HepG2 (cell line): Measurements from ENCODE around the gene ZNF485.

Source experiments
- GABPA ChIP-seq, 2 experiments: IDR thresholded peaks; 2 replicates each; pipeline ENCODE4 v1.6.1; 2011 to 2016; ENCODE audit warnings: low read depth in 2 of 2, low read length in 1 of 2, missing biosample characterization in 1 of 2, missing genetic modification characterization in 1 of 2
- HOXA5 ChIP-seq: sonication (generic); formaldehyde crosslinking; IDR thresholded peaks from 2 replicates; pipeline ENCODE4 v1.4.0; 2020; ENCODE audit warnings: missing genetic modification reagents
- MXI1 ChIP-seq: IDR thresholded peaks from 3 replicates; pipeline ENCODE4 v1.6.1; 2012; ENCODE audit warnings: low read depth, low read length, inconsistent platforms, borderline replicate concordance
- NCOA1 ChIP-seq: sonication (generic); formaldehyde crosslinking; IDR thresholded peaks from 2 replicates; pipeline ENCODE4 v1.9.0; 2021; ENCODE audit warnings: missing genetic modification reagents
- SMARCC2 ChIP-seq: fragments of 450-650 bp; IDR thresholded peaks from 2 replicates; pipeline ENCODE4 v1.6.1; 2017; ENCODE audit warnings: antibody characterized with exemption, mild to moderate bottlenecking
- SRF ChIP-seq: IDR thresholded peaks from 2 replicates; pipeline ENCODE4 v1.6.1; 2011; ENCODE audit warnings: mild to moderate bottlenecking, low read depth, low read length, moderate library complexity
- SYNCRIP ChIP-seq: fragments of 200-400 bp; formaldehyde crosslinking; IDR thresholded peaks from 2 replicates; pipeline ENCODE4 v1.6.1; 2018; ENCODE audit warnings: mild to moderate bottlenecking, low read depth, low read length; ENCODE audit not compliant: insufficient read depth
- ZFY ChIP-seq: sonication (generic); formaldehyde crosslinking; IDR thresholded peaks from 2 replicates; pipeline ENCODE4 v1.4.0; 2020; ENCODE audit warnings: missing genetic modification reagents
- ZNF263 ChIP-seq: sonication (generic); formaldehyde crosslinking; IDR thresholded peaks from 2 replicates; pipeline ENCODE4 v1.4.0; 2020; ENCODE audit warnings: missing genetic modification reagents
- ZNF274 ChIP-seq: sonication (generic); formaldehyde crosslinking; IDR thresholded peaks from 2 replicates; pipeline ENCODE4 v1.5.1; 2020; ENCODE audit warnings: mild to moderate bottlenecking, missing genetic modification reagents
- ZNF503 ChIP-seq: sonication (generic); formaldehyde crosslinking; IDR thresholded peaks from 2 replicates; pipeline ENCODE4 v1.4.0; 2020; ENCODE audit warnings: missing genetic modification reagents
- TF ChIP-seq, protein P1 (sequence below): sonication (generic); formaldehyde crosslinking; IDR thresholded peaks from 2 replicates; pipeline ENCODE4 v1.8.1; 2023; ENCODE audit warnings: missing genetic modification reagents, mild to moderate bottlenecking, borderline replicate concordance

- TF ChIP-seq ZNF503 (CRISPR knock-in tag): no peak
- TF ChIP-seq HOXA5 (CRISPR knock-in tag): no peak
- no peak for TF ChIP-seq NCOA1 (CRISPR knock-in tag)
- no peak for TF ChIP-seq MXI1
- TF ChIP-seq SYNCRIP: no peak
- no peak for TF ChIP-seq ZNF274 (CRISPR knock-in tag)
- no peak for TF ChIP-seq SMARCC2
- no peak for TF ChIP-seq ZNF263 (CRISPR knock-in tag)
- TF ChIP-seq, protein P1, sequence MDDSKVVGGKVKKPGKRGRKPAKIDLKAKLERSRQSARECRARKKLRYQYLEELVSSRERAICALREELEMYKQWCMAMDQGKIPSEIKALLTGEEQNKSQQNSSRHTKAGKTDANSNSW (CRISPR knock-in tag): no peak
- TF ChIP-seq ZFY (CRISPR knock-in tag): no peak
- no peak for TF ChIP-seq GABPA (IDR thresholded peaks at IDR 0.05; ENCODE audit: low read depth, low read length)
- no peak for TF ChIP-seq GABPA (CRISPR knock-in tag; IDR thresholded peaks at IDR 0.05; ENCODE audit: low read depth)
- TF ChIP-seq SRF: no peak
Observed at GRCh38 chr10:43573250-43574000, 32.8 kb upstream of the ZNF485 start.
